HEK293 (cell line): ENCODE data around the gene NIN.
A peak's percentile ranks its signal among the peaks of the same experiment; 100 is the strongest.

Experiments
- ATF2 ChIP-seq: fragments of 450-650 bp; formaldehyde crosslinking; IDR thresholded peaks from 2 replicates; pipeline ENCODE4 v1.5.1; 2016; ENCODE audit warnings: missing biosample characterization, missing genetic modification characterization, low read depth
- HOXD13 ChIP-seq: sonication (generic); formaldehyde crosslinking; IDR thresholded peaks from 2 replicates; pipeline ENCODE4 v1.8.0; 2022; ENCODE audit warnings: missing genetic modification reagents, borderline replicate concordance
- INSM2 ChIP-seq: fragments of 450-650 bp; formaldehyde crosslinking; IDR thresholded peaks from 2 replicates; pipeline ENCODE4 v1.5.1; 2016; ENCODE audit warnings: missing biosample characterization, missing genetic modification characterization
- KLF10 ChIP-seq: fragments of 450-650 bp; IDR thresholded peaks from 2 replicates; pipeline ENCODE4 v1.5.1; 2018; ENCODE audit warnings: missing biosample characterization, mild to moderate bottlenecking, missing genetic modification characterization
- PRDM6 ChIP-seq: fragments of 450-650 bp; formaldehyde crosslinking; IDR thresholded peaks from 2 replicates; pipeline ENCODE4 v1.5.1; 2017; ENCODE audit warnings: missing biosample characterization, missing genetic modification characterization
- SALL2 ChIP-seq: fragments of 450-650 bp; formaldehyde crosslinking; IDR thresholded peaks from 2 replicates; pipeline ENCODE4 v1.5.0; 2017; ENCODE audit warnings: missing biosample characterization, mild to moderate bottlenecking, missing genetic modification characterization, borderline replicate concordance
- TCF7L2 ChIP-seq: IDR thresholded peaks from 2 replicates; pipeline ENCODE4 v1.6.1; 2011; ENCODE audit warnings: low read depth, mild to moderate bottlenecking, inconsistent platforms, low read length, moderate library complexity, borderline replicate concordance
- ZBTB17 ChIP-seq: fragments of 450-650 bp; formaldehyde crosslinking; IDR thresholded peaks from 2 replicates; pipeline ENCODE4 v1.5.1; 2016; ENCODE audit warnings: missing biosample characterization, missing genetic modification characterization
- ZBTB20 ChIP-seq: fragments of 450-650 bp; formaldehyde crosslinking; IDR thresholded peaks from 2 replicates; pipeline ENCODE4 v1.5.1; 2016; ENCODE audit warnings: missing biosample characterization, missing genetic modification characterization
- ZBTB21 ChIP-seq: fragments of 450-650 bp; formaldehyde crosslinking; IDR thresholded peaks from 2 replicates; pipeline ENCODE4 v1.5.1; 2017; ENCODE audit warnings: missing biosample characterization, missing genetic modification characterization
- ZEB2 ChIP-seq: fragments of 450-650 bp; formaldehyde crosslinking; IDR thresholded peaks from 2 replicates; pipeline ENCODE4 v1.5.1; 2016; ENCODE audit warnings: missing biosample characterization, missing genetic modification characterization
- ZNF311 ChIP-seq: fragments of 450-650 bp; formaldehyde crosslinking; IDR thresholded peaks from 2 replicates; pipeline ENCODE4 v1.5.1; 2017; ENCODE audit warnings: missing biosample characterization, missing genetic modification characterization, borderline replicate concordance
- ZNF324 ChIP-seq: fragments of 450-650 bp; formaldehyde crosslinking; IDR thresholded peaks from 2 replicates; pipeline ENCODE4 v1.5.1; 2016; ENCODE audit warnings: missing biosample characterization, missing genetic modification characterization
- ZNF335 ChIP-seq: fragments of 450-650 bp; formaldehyde crosslinking; conservative IDR thresholded peaks from 2 replicates; pipeline ENCODE4 v1.5.1; 2016; ENCODE audit warnings: missing biosample characterization, missing genetic modification characterization
- ZNF629 ChIP-seq: fragments of 450-650 bp; formaldehyde crosslinking; IDR thresholded peaks from 2 replicates; pipeline ENCODE4 v1.5.1; 2017; ENCODE audit warnings: missing biosample characterization, missing genetic modification characterization
- ZNF639 ChIP-seq: fragments of 450-650 bp; formaldehyde crosslinking; IDR thresholded peaks from 2 replicates; pipeline ENCODE4 v1.5.1; 2016; ENCODE audit warnings: missing biosample characterization, missing genetic modification characterization
- ZNF692 ChIP-seq: fragments of 450-650 bp; formaldehyde crosslinking; IDR thresholded peaks from 2 replicates; pipeline ENCODE4 v1.5.1; 2016; ENCODE audit warnings: missing biosample characterization, missing genetic modification characterization
- ZNF791 ChIP-seq: fragments of 450-650 bp; formaldehyde crosslinking; IDR thresholded peaks from 2 replicates; pipeline ENCODE4 v1.5.1; 2016; ENCODE audit warnings: missing biosample characterization, missing genetic modification characterization
- ZSCAN18 ChIP-seq: fragments of 450-650 bp; formaldehyde crosslinking; IDR thresholded peaks from 2 replicates; pipeline ENCODE4 v1.5.1; 2016; ENCODE audit warnings: missing biosample characterization, missing genetic modification characterization
- TF ChIP-seq, protein P1 (sequence below): fragments of 450-650 bp; formaldehyde crosslinking; IDR thresholded peaks from 2 replicates; pipeline ENCODE4 v1.5.1; 2016; ENCODE audit warnings: missing biosample characterization, missing genetic modification characterization
- TF ChIP-seq, protein P2 (sequence below): IDR thresholded peaks from 2 replicates; pipeline ENCODE4 v1.6.1; 2011; ENCODE audit warnings: mild to moderate bottlenecking, low read depth, low read length, borderline replicate concordance
- TF ChIP-seq, protein P3 (sequence below): fragments of 450-650 bp; formaldehyde crosslinking; IDR thresholded peaks from 2 replicates; pipeline ENCODE4 v1.5.1; 2016; ENCODE audit warnings: missing biosample characterization, missing genetic modification characterization

NIN gene

GRCh38 chr14:50823051-50823761, 7.8 kb downstream of the NIN start (continued):
- peak; percentile 73 for TF ChIP-seq ATF2 (tag by site-specific recombination)
- peak; percentile 60; the same call in 1 of the 2 replicates for TF ChIP-seq ZBTB21
- TF ChIP-seq ZNF692 (tag by site-specific recombination): no peak; the same call in 1 of the 2 replicates
- TF ChIP-seq PRDM6: peak; percentile 65
- TF ChIP-seq, protein P1, sequence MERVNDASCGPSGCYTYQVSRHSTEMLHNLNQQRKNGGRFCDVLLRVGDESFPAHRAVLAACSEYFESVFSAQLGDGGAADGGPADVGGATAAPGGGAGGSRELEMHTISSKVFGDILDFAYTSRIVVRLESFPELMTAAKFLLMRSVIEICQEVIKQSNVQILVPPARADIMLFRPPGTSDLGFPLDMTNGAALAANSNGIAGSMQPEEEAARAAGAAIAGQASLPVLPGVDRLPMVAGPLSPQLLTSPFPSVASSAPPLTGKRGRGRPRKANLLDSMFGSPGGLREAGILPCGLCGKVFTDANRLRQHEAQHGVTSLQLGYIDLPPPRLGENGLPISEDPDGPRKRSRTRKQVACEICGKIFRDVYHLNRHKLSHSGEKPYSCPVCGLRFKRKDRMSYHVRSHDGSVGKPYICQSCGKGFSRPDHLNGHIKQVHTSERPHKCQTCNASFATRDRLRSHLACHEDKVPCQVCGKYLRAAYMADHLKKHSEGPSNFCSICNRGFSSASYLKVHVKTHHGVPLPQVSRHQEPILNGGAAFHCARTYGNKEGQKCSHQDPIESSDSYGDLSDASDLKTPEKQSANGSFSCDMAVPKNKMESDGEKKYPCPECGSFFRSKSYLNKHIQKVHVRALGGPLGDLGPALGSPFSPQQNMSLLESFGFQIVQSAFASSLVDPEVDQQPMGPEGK (tag by site-specific recombination): 0 out of 2 replicates have a peak, but pooled peaks have one; percentile 14
- TF ChIP-seq INSM2 (tag by site-specific recombination): peak; percentile 72; the same call in 1 of the 2 replicates
- peak; percentile 74; the same call in 1 of the 2 replicates for TF ChIP-seq ZEB2 (tag by site-specific recombination)
- no peak for TF ChIP-seq KLF10 (tag by site-specific recombination)
- TF ChIP-seq ZNF639 (tag by site-specific recombination): 0 out of 2 replicates have a peak, but pooled peaks have one; percentile 26
- no peak for TF ChIP-seq SALL2
- no peak for TF ChIP-seq TCF7L2
- peak; percentile 38; the same call in 1 of the 2 replicates for TF ChIP-seq ZNF324 (tag by site-specific recombination)
- TF ChIP-seq ZBTB17: peak; percentile 59
- TF ChIP-seq ZNF791 (tag by site-specific recombination): no peak
- TF ChIP-seq HOXD13 (CRISPR knock-in tag): no peak
- no peak for TF ChIP-seq ZNF311
- TF ChIP-seq, protein P2, sequence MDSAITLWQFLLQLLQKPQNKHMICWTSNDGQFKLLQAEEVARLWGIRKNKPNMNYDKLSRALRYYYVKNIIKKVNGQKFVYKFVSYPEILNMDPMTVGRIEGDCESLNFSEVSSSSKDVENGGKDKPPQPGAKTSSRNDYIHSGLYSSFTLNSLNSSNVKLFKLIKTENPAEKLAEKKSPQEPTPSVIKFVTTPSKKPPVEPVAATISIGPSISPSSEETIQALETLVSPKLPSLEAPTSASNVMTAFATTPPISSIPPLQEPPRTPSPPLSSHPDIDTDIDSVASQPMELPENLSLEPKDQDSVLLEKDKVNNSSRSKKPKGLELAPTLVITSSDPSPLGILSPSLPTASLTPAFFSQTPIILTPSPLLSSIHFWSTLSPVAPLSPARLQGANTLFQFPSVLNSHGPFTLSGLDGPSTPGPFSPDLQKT: no peak
- TF ChIP-seq ZNF335 (tag by site-specific recombination): peak; percentile 21; the same call in 1 of the 2 replicates
- TF ChIP-seq, protein P3, sequence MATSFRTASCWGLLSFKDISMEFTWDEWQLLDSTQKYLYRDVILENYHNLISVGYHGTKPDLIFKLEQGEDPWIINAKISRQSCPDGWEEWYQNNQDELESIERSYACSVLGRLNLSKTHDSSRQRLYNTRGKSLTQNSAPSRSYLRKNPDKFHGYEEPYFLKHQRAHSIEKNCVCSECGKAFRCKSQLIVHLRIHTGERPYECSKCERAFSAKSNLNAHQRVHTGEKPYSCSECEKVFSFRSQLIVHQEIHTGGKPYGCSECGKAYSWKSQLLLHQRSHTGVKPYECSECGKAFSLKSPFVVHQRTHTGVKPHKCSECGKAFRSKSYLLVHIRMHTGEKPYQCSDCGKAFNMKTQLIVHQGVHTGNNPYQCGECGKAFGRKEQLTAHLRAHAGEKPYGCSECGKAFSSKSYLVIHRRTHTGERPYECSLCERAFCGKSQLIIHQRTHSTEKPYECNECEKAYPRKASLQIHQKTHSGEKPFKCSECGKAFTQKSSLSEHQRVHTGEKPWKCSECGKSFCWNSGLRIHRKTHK: no peak
- TF ChIP-seq ZBTB20 (tag by site-specific recombination): 0 out of 2 replicates have a peak, but pooled peaks have one; percentile 35
- TF ChIP-seq ZSCAN18: no peak
- peak; percentile 87 for TF ChIP-seq ZNF629 (tag by site-specific recombination)
